Left cardiac atrium (tissue), 2 donors: Measurements from ENCODE around the gene MUC13. TPM values are rescaled to one million over a fixed set of nuclear protein-coding genes. Genes with fewer than 3 reads are reported as not detected.

ENCODE experiments used
- total RNA-seq, 2 donors: library from RNA; stranded (reverse); fragmentation: NEBNext Ultra II Directional; extraction: Animal tissue kit (Norgen Biotek cat#: 25700); gene quantifications; one replicate each; pipeline ENCODE4 v1.2.1, GENCODE V29; 2021
- donor health status: DM: no; HTN: yes; CAD: no; lungs with severe emphysema.
- donor health status: DM: yes; HTN: yes; CAD: no.

Gene MUC13
- total RNA-seq, 2 donors from 2014 or later: not detected

Other genes starting within 250 kb of the MUC13 start
- 10 to 100 TPM; 14.8 to 18.8 TPM for gene UMPS, start 204.3 kb downstream of the MUC13 start, total RNA-seq
- gene ITGB5, start 47.4 kb downstream of the MUC13 start, total RNA-seq: 100 to 1,000 TPM in 1 of 2 donors, 10 to 100 TPM in 1; 86.1 to 119 TPM
- 100 to 1,000 TPM; 120 to 149 TPM for gene HEG1, start 121.2 kb upstream of the MUC13 start, total RNA-seq